NCI-H2196 treated with DMSO at 0.1 percent for 48 hours (cell line): ENCODE data around the gene SEPTIN1.
A peak's percentile ranks its signal among the peaks of the same experiment; 100 is the strongest.
"Not testable (repeated sequence)": the region's sequence is repeated elsewhere in the genome, so short reads cannot be mapped to it uniquely, and the experiment has no call there.

ENCODE experiments used
- DNase-seq: peaks from one replicate; lab custom pipeline; 2025; ENCODE audit not compliant: unreplicated experiment; lab: John Stamatoyannopoulos, UW

The SEPTIN1 gene

GRCh38 chr16:30401768-30402425, 19.5 kb upstream of the SEPTIN1 start:
- DNase-seq, result no peak

- DNase-seq, result no peak
These were observed 17.2 kb upstream of the SEPTIN1 start for GRCh38 chr16:30399435-30400186.

GRCh38 chr16:30398661-30399434, 16.5 kb upstream of the SEPTIN1 start:
- DNase-seq, result no peak

- no peak for DNase-seq
These were observed 15.7 kb upstream of the SEPTIN1 start for GRCh38 chr16:30397776-30398660.

GRCh38 chr16:30397056-30397455, 14.7 kb upstream of the SEPTIN1 start:
- no peak for DNase-seq

GRCh38 chr16:30396627-30397026, 14.3 kb upstream of the SEPTIN1 start:
- not testable (repeated sequence) for DNase-seq

GRCh38 chr16:30395992-30396585, 13.7 kb upstream of the SEPTIN1 start:
- DNase-seq, result no peak

- peak; percentile 81 for DNase-seq
These were observed 13.0 kb upstream of the SEPTIN1 start, which contains the start of gene ZNF48 for GRCh38 chr16:30395155-30395991. ZNF48 (plus strand) TSS chr16:30395420; CDS start chr16:30395795, 375 bp downstream.

GRCh38 chr16:30394592-30395154, 12.3 kb upstream of the SEPTIN1 start:
- no peak for DNase-seq

GRCh38 chr16:30383521-30383920, 1.2 kb upstream of the SEPTIN1 start:
- DNase-seq, result no peak

- no peak for DNase-seq
These were observed 895 bp downstream of the SEPTIN1 start for GRCh38 chr16:30381291-30382041.

GRCh38 chr16:30380803-30381208, 1.6 kb downstream of the SEPTIN1 start:
- no peak for DNase-seq

GRCh38 chr16:30380072-30380802, 2.1 kb downstream of the SEPTIN1 start:
- DNase-seq, result no peak

GRCh38 chr16:30379158-30379783, 3.1 kb downstream of the SEPTIN1 start:
- DNase-seq, result no peak

GRCh38 chr16:30378236-30379157, 3.9 kb downstream of the SEPTIN1 start:
- DNase-seq, result peak; percentile 96

GRCh38 chr16:30377812-30378235, 4.5 kb downstream of the SEPTIN1 start:
- peak; percentile 76 for DNase-seq
